ENCODE results near the gene TENT4B.

- TF ChIP-seq POLR2A (IDR thresholded peaks at IDR 0.05) (no peak), CTCF (IDR thresholded peaks at IDR 0.05) (no peak)
These were observed 16.5 kb downstream of the TENT4B start for GRCh38 chr16:50169555-50170096.
